K562 (cell line): ENCODE results near the gene RAMAC. TPM values are rescaled to one million over a fixed set of nuclear protein-coding genes. Genes with fewer than 3 reads are reported as not detected.

ENCODE experiments used
- ARID3B ChIP-seq: fragments of 250-450 bp; sonication (Bioruptor Pico); IDR thresholded peaks from 2 replicates; pipeline ENCODE4 v1.4.0; 2020; ENCODE audit warnings: borderline replicate concordance
- FOXK1 ChIP-seq: sonication (generic); formaldehyde crosslinking; IDR thresholded peaks from 2 replicates; pipeline ENCODE4 v1.8.0; 2022; ENCODE audit warnings: missing genetic modification reagents, mild to moderate bottlenecking, borderline replicate concordance
- NFE2 ChIP-seq: IDR thresholded peaks from 2 replicates; pipeline ENCODE4 v1.6.1; 2014; ENCODE audit warnings: antibody characterized with exemption, low read depth
- SOX6 ChIP-seq: fragments of 450-650 bp; IDR thresholded peaks from 2 replicates; pipeline ENCODE4 v1.6.1; 2014; ENCODE audit warnings: mild to moderate bottlenecking
- STAT5A ChIP-seq: IDR thresholded peaks from 2 replicates; pipeline ENCODE4 v1.6.1; 2012; ENCODE audit warnings: low read length, inconsistent platforms, borderline replicate concordance
- YBX1 ChIP-seq: fragments of 450-650 bp; IDR thresholded peaks from 2 replicates; pipeline ENCODE4 v1.7.1; 2016; ENCODE audit warnings: mild to moderate bottlenecking
- polyA plus RNA-seq, 8 experiments: library from polyadenylated mRNA; depleted of rRNA in 4 of 8; stranded (reverse) in 5 of 8; unstranded in 3 of 8; fragments of >200 nt; fragmentation: Nextera tagmentation in 2 of 8; fragmentation: Illumina TruSeq in 1 of 8; extraction: Ambion mirVana in 2 of 8; extraction: Trizol in 1 of 8; gene quantifications; 2 replicates each; pipeline versions ENCODE4 v1.2.1 to v1.2.3, GENCODE V29; 2011 to 2014; ENCODE audit warnings: inconsistent platforms in 1 of 8, missing spikeins in 1 of 8
- total RNA-seq, 7 experiments: library from RNA; depleted of rRNA in 6 of 7; stranded (reverse); fragments of >200 nt in 6 of 7; fragmentation: Illumina TruSeq in 2 of 7; extraction: Trizol in 2 of 7; gene quantifications; 2 replicates each; pipeline versions ENCODE4 v1.2.1 to v1.2.3, GENCODE V29; 2011 to 2021; ENCODE audit warnings: low replicate concordance in 1 of 7
- TF ChIP-seq, protein P1 (sequence below): fragments of 450-650 bp; IDR thresholded peaks from 2 replicates; pipeline ENCODE4 v1.7.1; 2018; ENCODE audit warnings: mild to moderate bottlenecking, low read depth; ENCODE audit not compliant: partially characterized antibody
- TF ChIP-seq, protein P2 (sequence below): fragments of 450-650 bp; IDR thresholded peaks from 2 replicates; pipeline ENCODE4 v1.6.1; 2017; ENCODE audit warnings: antibody characterized with exemption
- TF ChIP-seq, protein P3 (sequence below): fragments of 450-650 bp; IDR thresholded peaks from 2 replicates; pipeline ENCODE4 v1.6.1; 2016; ENCODE audit warnings: missing biosample characterization, missing genetic modification characterization

The RAMAC gene
- total and polyA plus RNA-seq, 9 of the 15 experiments (the other 6 are each of a cell fraction or from before 2014, with no cell fraction given), result 26.9 to 108 (median 38.4) TPM

DNA sequence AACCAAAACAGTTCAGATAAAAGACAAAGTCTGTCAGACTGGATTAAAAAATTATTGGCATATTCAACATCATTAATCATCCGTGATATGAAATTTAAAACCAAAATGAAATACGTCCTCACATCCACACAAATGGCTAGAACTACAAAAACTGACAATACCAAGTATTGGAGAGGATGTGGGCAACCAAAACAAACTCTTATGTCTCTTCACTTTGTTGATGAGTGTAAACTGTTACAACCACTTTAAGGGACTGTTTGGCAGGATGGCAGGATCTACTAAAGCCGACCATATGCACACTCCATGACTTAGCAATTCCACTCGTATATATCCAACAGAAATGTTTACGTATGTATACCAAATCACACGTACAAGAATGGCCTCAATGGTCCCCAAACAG lies 50.2 kb downstream of the RAMAC start (continued):
- TF ChIP-seq, protein P1, sequence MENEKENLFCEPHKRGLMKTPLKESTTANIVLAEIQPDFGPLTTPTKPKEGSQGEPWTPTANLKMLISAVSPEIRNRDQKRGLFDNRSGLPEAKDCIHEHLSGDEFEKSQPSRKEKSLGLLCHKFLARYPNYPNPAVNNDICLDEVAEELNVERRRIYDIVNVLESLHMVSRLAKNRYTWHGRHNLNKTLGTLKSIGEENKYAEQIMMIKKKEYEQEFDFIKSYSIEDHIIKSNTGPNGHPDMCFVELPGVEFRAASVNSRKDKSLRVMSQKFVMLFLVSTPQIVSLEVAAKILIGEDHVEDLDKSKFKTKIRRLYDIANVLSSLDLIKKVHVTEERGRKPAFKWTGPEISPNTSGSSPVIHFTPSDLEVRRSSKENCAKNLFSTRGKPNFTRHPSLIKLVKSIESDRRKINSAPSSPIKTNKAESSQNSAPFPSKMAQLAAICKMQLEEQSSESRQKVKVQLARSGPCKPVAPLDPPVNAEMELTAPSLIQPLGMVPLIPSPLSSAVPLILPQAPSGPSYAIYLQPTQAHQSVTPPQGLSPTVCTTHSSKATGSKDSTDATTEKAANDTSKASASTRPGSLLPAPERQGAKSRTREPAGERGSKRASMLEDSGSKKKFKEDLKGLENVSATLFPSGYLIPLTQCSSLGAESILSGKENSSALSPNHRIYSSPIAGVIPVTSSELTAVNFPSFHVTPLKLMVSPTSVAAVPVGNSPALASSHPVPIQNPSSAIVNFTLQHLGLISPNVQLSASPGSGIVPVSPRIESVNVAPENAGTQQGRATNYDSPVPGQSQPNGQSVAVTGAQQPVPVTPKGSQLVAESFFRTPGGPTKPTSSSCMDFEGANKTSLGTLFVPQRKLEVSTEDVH, result no peak
- TF ChIP-seq STAT5A (no peak), SOX6 (no peak), YBX1 (no peak), FOXK1 (CRISPR knock-in tag) (no peak), ARID3B (CRISPR knock-in tag) (no peak), NFE2 (no peak)
- TF ChIP-seq, protein P2, sequence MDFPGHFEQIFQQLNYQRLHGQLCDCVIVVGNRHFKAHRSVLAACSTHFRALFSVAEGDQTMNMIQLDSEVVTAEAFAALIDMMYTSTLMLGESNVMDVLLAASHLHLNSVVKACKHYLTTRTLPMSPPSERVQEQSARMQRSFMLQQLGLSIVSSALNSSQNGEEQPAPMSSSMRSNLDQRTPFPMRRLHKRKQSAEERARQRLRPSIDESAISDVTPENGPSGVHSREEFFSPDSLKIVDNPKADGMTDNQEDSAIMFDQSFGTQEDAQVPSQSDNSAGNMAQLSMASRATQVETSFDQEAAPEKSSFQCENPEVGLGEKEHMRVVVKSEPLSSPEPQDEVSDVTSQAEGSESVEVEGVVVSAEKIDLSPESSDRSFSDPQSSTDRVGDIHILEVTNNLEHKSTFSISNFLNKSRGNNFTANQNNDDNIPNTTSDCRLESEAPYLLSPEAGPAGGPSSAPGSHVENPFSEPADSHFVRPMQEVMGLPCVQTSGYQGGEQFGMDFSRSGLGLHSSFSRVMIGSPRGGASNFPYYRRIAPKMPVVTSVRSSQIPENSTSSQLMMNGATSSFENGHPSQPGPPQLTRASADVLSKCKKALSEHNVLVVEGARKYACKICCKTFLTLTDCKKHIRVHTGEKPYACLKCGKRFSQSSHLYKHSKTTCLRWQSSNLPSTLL, result no peak
- TF ChIP-seq, protein P3, sequence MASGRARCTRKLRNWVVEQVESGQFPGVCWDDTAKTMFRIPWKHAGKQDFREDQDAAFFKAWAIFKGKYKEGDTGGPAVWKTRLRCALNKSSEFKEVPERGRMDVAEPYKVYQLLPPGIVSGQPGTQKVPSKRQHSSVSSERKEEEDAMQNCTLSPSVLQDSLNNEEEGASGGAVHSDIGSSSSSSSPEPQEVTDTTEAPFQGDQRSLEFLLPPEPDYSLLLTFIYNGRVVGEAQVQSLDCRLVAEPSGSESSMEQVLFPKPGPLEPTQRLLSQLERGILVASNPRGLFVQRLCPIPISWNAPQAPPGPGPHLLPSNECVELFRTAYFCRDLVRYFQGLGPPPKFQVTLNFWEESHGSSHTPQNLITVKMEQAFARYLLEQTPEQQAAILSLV (tag), result no peak
